Frontal cortex (tissue), 4 donors: ENCODE measurements around the gene RGS19. TPM values are rescaled to one million over a fixed set of nuclear protein-coding genes. Genes with fewer than 3 reads are reported as not detected.

ENCODE experiments used
- DNase-seq, 2 donors: peaks; one replicate each; pipeline ENCODE4 v3.0.0; 2012; ENCODE audit warnings: low spot score in 2 of 2
- FAIRE-seq: peaks from 2 replicates; lab custom pipeline; 2012; peaks lifted over from hg19 to GRCh38; lab: Jason Lieb, UNC
- total RNA-seq: library from RNA; depleted of rRNA; stranded (reverse); fragments of >200 nt; gene quantifications from one replicate; pipeline ENCODE4 v1.2.3, GENCODE V29; 2014
- donor health status: control.
- donor health status: control.
- donor health status: control.

RGS19 gene
- total RNA-seq, 1 donor from 2014 or later: 7.7 TPM

DNA sequence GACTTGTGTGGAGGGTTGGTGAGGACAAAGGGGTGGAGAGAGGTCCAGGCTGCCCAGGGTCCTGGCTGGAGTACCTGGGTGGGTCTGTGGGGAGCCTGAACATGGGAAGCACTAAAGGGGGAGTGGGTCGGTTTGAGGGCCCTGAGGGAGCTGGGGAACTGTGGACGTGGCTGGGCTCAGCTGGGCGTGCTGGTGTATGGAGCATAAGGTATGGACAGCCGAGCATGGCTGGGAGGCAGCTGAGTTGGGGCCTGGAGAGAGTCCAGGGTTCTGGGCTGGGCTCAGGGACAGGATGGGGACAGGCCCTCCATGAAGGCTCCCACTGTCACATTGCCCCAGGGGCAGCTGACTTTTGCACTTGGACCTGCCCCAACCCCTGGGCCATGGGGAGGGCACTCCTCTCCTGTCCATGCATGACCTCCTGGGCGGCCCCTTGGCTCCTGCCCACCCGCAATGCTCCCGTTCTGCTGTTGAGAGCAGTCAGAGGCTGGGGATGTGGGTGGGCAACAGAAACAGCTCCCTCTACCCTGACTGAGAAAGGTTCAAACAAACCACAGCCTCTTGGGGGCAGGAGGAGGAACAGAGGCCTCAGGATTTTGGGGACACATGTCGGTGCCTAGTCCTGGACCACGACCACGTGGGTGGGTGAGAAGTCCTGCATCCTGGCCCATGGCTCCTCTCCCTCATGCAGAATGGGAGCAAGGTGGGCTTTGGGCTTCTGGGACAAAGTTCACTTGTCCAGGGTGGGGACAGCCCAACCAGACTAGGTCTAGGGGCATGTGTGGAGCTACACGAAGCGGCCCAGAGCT is 38.9 kb downstream of the RGS19 start:
- no peak for FAIRE-seq
- no peak for DNase-seq

DNA sequence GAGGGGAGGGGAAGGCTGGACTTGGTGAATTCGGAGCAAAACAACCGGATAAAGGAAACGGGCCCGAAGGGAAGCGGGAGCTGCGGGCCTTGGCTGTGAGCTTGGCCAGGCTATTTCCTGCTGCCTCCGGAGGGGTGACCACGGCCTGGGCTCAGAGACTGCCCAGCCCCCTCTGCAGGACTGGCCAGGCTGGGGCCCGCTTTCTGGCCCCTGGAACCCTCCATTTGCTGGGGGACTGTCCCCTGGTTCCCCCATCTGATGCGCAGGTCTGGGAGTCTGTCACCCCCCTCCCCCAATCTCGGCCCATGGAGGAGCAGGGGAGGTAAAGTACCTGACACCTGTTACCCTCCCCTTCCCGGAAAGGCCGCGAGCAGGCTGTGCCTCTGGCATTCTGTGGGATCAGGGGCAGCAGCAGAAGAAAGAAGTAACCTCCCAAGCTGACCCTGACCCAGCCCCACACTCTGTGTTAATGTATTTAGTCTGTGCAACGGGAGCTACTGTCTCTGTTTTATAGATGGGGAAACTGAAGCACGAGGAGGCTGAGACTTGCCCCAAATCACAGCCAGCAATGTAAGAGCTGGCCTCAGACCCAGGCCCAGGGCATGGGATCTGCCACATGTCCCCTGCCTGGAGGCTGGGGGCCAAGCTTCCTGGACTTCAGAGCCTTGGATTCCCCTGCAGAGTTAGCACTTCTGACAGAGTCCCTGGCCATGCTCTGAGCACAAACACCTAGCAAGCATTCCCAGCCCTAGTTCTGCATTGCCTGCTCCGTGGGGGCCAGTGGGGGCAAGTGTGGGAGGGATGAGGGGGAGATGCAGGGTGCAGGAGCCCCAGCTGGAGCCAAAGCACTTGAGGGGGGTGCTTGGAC is 39.8 kb downstream of the RGS19 start:
- FAIRE-seq: no peak
- no peak for DNase-seq

DNA sequence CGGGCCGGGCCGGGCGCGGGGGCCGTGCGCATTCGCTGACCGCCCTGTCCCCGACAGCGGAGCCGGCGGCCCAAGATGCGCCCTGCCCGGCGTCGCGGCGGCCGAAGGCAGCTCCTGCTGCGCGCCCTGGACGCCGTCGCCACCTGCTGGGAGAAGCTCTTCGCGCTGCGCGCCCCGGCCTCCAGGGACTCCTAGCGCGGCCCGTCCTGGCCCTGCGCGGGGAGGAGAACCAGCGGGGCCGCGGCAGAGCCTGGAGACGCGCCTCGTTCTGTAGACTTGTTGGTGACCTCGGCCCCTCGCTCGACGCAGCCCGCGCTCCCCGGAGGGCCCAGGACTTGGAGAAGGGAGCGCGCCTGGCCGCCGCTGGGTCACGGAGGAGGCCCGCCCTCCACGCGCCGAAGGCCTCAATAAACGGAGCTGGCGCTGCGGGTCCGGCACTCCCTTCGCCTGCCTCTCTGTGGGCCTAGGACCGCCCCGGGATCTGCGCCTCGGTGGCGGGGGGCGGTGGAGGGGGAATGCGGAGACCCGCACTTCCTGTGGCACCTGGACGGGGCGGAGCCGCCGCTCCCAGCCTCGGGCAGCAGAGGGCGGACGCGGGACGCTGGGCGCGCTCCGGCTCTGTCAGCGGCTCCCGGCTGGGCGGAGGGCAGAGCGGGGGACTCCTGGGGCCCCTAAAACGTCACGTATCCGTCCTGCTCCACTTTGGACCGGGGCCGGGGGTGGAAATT is 40.6 kb downstream of the RGS19 start:
- FAIRE-seq: no peak
- peak; percentile 84 to 90 for DNase-seq

DNA sequence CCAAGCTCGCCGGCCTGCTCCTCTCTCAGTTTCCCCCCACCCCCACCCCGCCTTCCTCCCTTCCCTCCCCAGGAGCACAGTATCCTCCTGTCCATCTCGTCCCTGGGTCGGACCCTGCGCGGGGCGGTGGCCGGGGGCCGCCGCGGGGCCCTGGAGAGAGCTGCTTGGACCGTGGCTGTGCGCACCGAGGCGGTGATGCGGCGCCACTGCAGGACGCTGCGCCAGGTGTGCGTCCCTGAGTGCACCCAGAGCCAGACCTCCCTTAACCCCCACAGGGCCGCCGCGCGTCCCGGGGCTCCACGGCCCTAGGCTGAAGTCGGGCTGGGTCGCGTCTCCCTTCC is 41.1 kb downstream of the RGS19 start:
- no peak for FAIRE-seq
- DNase-seq: no peak

DNA sequence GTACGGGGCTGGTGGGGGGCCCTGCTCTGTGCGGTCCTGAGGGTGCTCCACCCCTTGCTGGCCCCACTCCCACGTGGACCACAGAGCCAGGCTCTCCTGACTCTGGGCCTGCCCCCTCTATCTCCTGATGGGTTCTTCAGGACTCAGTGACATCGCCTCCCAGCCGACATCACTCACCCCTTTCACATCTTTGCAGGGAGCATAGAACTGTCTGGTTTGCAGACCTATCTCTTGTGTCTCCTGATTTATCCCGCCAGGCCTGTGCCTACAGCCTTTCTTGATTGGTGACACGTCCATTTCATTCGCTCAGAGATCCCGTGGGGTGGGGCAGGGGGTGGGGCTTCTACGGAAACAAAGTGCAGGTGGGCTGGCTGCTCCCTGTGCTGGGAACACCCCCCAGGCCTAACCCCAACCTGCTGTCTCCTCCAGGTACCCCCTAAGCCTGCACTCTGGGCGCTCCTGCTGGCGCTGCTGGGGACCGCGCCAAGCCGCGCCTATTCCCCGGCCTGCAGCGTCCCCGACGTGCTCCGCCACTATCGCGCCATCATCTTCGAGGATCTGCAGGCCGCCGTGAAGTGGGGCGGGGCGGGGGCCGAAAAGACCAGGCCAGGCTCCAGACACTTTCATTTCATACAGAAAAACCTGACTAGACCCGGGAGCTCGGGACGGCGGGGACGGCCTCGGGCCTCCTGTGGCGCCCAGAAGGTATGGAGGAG is 41.7 kb downstream of the RGS19 start:
- FAIRE-seq: no peak
- no peak for DNase-seq

DNA sequence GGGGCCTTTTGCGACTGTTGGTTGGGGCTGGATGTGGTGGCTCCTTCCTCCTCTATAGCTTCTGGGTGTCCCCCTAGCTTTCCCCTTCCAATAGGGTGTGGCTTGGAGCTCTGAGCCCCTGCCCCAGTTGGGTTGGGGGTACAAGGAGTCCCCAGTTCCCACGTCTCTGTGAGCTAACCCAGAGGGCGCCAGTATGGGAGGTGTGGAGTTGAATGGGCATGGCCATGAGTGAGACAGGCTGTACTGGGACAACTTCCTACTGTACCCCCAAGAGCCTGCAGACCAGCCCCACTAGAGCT is 42.2 kb downstream of the RGS19 start:
- DNase-seq (no peak), FAIRE-seq (no peak)

DNA sequence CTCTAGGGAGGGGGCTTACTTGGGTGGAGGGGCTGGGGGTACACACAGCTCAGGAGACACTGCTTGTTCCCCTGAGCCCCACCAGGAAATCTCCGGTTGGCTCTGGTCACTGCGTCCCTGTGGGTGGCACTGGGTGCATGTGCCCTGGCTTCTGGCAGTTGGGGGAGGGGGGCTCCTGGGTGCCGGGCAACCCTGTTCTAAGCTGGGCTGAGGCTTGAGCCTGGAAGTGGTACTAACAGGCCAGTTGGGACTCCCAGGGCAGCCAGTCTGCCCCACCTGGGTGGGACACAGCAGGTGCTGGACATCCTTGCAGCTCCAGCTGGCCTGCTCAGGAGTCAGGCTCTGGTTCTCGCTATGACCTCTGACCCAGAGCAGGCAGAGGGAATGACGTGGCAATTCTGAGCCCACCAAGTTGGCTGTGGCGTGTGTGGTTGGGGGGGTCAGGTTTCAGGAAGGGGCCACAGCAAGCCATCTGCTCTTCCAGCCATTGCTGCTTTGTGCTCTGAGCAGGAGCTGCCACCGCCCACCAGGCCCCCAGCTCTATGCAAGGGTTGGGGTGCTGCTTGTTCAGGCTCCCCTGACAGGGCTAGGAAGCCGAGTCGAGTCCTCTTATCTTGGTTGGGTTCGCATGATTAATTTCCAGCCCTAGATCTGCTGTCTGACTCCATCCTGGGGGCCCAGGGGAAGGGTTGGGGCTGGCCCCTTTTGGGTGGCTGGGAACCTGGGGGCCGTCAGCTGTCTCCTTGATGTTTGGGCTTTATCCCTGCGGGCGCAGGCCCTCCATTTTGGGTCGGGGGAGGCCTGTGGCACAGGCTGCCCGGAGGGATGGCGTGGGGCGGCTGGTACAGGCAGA is 42.7 kb downstream of the RGS19 start:
- FAIRE-seq (no peak), DNase-seq (no peak)

DNA sequence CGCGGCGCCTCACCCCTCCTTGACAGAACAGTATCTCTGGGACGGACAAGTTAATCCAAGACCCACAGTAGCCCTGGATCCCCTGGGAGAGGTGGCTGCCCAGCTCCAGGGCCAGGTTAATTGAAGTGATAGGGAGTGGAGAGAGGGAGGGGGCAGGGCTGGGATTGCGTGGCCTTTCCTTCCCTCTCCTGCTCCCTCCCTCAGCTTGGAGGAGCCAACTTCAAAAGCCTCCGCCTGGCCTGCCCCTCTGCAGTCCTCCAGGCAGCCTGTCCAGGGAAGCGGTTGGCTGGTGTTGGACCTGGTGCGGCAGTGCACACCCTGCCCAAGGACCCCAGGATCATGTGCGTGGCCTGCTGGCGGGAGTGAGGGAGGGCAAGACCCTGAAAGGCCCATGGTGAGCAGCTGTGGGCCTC is 43.4 kb downstream of the RGS19 start, which contains the start of gene C20orf204:
C20orf204 (plus strand) TSS at position 250 of the 413 bp plus-strand sequence; CDS start at position 392, 142 bp downstream.
- DNase-seq (no peak), FAIRE-seq (no peak)

DNA sequence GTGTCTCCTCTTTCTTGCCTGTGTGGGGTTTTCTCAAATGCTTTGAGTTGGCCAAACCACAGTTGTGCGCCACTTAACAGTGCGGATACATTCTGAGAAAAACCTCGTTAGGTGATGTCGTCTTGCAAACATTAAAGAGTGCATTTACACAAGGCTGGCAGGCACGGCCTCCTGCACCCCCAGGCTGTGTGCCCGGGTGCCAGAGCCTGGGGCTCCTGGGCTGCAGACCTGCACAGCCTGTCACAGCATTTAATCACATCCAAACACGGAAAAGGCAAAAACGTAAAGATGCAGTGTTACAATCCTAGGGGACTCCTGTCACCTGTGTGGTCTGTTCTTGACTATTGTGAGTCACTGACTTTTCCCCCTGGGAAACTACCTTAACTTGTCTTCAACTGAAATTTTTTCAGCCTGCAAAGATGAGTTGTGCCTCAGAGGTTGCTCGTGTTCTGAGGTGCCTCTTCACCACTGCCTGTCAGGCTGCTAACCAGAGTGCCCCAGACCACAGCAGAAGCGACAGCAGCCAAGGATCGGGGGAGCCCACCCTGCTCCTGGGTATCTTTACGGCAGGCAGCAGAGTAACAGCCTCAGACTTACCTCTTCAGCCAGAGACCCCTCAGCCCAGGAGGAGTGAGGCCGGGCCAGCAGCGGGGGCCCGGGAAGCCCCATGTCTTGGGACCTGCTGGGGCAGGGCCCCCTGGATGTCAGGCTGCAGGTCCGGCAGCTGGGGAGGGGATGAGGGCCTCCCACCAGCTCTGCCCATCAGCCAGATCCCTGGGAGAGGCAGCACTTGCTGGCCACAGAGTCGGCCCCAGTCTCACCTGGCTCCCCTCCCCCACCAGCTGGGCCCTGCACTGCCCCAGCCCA is 44.0 kb downstream of the RGS19 start:
- DNase-seq: no peak
- no peak for FAIRE-seq

DNA sequence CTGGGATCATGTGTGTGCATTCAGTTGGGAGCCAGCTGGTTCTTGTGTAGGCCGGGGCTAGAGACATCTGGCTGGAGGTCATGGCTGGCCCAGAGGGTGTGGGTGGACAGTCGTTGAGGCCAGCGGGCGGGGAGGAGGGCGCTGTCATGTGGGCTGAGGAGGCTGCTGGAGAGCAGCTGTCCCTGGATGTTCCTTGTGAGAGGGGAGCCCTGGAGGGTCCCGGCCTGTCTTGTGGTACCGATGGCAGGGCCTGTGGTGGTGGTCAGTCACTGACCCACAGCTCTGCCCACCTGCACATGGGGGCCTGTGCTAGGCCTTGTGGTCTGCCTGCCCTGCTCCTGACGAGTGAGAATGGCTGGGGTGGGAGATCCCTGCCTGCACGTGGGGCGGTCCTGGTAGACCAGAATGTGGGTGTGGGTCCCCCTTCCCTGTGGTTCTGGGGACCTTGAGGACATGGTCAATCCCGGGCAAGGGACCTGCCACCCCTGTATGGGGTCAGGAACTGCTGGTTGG is 45.3 kb downstream of the RGS19 start:
- DNase-seq: no peak
- no peak for FAIRE-seq

DNA sequence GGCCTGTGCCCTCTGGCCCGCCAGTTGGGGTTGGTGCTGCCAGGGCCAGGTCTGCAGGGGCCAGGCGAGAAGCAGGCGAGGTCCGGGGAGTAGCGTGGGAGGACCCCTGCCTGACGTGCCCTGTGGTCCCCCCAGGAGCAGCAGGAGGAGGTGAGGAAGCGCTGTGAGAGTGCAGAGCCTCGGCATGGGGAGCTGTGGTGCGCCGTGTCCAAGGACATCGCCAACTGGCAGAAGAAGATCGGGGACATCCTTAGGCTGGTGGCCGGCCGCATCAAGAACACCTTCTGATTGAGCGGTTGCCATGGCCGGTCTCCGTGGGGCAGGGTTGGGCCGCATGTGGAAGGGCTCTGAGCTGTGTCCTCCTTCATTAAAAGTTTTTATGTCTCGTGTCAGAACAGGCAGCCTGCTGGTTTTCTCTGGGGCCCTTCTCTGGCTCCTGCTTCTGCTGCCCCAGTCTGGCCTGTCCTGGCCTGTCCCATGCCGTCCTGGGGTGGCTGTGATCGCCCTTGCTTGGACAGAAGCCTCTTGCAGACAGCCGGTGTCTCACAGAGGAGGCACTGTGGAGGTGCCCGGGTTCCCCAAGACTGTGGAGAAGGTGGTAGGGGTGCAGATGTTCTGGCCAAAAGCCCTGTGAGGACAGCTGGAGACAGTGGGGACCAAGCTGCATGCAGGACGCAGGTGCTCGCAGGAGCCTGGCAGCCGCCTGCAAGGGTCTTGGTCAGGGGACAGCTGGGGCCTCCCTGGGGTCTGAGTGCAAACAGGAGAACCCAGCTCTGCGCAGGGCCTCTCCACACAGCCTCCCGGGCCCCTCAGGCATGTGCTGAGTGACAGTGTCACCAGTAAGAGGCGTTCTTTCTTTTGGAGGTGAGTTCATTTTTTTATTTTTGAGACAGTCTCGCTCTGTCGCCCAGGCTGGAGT is 46.4 kb downstream of the RGS19 start:
- no peak for DNase-seq
- no peak for FAIRE-seq

DNA sequence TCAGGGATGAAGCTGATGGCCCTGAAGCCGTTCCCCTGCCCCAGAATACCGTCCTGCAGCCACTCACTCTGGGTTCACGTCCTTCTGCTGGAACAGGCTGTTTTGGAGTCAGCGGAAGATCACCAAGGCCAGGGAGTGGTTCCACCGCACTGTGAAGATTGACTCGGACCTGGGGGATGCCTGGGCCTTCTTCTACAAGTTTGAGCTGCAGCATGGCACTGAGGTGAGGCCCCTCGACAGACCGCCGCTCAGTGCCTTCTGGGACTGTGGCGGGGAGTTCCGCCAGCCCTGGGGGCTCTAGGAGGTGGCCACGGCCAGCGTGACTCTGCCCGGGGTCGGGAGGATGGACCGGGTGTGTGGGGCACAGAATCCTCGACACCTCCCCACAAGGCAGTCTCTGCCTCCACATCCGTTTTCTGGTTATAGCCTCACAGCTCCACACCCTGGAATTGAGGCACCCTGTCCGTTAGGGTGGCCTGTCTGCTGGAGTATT is 47.5 kb downstream of the RGS19 start:
- FAIRE-seq (no peak), DNase-seq (no peak)

DNA sequence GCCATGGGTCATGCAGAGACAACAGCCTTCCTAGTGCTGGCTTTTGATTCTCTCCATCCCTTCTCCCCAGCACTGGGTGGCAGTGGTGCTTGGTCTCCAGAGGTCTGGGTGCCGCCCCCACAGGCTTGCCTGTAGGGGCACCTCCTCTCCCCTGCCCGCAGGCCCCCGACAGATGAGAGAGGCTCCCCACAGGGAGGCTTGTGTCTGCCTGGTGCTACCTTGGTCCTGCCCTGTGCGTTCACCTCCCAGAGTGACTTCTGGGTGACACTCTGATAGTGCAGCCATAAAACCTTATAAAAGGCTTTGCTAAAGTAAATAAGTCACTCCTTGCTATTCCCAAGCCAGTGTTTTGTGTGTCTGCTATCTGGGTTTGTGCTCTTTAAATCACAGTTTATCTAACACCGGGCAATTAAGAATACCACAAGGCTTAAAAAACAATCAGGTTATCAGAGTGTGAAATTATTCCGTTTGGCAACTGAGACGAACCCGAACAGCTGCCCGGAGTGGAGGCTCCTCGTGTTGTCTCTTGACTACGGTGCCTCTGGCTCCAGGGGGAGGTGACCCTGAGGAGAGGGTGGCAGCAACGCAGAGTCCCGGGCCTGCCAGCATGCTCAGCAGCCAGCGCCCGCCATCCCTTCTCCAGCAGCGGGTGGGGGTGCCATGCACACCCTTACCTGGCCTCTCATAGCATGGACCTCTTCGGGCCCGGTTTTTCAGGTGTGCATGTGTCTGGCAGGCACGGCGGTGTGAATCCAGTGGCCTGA is 48.8 kb downstream of the RGS19 start:
- FAIRE-seq (no peak), DNase-seq (no peak)

DNA sequence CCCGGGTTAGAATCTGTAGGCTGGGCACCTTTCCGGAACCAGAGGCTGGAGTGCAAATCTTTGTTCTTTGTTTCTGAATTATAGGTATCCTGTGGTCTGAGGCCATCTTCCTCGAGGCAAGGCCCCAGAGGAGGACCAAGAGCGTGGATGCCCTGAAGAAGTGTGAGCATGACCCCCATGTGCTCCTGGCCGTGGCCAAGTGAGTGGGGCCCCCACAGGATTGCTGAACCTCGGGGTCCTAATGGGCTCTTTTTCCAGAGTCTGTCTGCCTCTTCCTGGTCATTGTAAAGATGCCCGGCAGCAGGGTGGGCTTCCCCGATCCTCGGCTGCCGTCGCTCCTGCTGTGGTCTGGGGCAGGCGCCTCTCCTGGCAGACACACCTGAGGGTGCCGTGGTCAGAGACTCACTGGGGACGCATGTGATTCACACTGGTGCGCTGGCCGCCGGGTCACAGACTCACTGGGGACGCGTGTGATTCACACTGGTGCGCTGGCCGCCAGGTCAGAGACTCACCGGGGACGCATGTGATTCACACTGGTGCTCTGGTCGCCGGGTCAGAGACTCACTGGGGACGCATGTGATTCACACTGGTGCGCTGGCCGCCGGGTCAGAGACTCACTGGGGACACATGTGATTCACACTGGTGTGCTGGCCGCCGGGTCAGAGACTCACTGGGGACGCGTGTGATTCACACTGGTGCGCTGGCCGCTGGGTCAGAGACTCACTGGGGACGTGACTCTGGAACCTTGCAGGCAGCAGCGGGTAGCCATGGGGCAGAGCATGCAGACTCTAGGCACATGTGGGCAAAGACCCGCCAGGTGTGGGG is 49.8 kb downstream of the RGS19 start:
- no peak for FAIRE-seq
- DNase-seq: no peak

DNA sequence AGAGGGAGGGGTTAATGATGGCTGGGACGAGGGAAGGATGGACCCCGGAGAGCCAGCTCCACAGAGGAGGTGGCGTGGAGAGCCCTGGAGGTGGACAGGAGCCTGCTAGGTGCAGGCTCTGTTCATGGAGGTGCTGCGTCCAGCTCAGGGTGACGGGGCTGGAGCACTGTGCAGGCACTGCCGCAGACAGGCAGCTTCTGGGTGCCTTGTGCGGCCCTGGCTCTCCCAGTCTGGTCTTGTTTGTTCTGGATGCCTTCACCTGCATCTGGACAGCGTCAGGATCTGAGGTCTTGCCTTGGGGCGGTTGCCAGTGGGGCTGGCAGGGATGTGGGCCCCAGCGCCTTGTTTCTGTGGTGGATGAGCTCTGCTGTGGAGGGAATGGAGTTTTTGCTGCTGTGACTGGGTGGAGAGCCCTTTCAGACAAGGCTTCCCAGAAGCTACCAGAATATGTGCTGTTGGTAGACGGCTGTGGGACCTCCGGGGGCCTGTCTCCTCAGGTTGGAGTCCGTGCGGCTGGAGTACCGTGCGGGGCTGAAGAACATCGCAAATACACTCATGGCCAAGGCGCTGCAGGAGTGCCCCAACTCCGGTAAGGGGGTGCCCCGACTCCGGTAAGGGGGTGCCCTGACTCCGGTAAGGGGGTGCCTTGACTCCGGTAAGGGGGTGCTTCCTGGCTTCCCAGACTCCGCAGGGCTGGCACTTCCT is 51.2 kb downstream of the RGS19 start:
- DNase-seq (no peak), FAIRE-seq (no peak)
